ENCODE data around the gene PTOV1. TPM values are rescaled to one million over a fixed set of nuclear protein-coding genes. Genes with fewer than 3 reads are reported as not detected.

The PTOV1 gene
- total RNA-seq, 1 experiment from 2014 or later, result 114 TPM

DNA sequence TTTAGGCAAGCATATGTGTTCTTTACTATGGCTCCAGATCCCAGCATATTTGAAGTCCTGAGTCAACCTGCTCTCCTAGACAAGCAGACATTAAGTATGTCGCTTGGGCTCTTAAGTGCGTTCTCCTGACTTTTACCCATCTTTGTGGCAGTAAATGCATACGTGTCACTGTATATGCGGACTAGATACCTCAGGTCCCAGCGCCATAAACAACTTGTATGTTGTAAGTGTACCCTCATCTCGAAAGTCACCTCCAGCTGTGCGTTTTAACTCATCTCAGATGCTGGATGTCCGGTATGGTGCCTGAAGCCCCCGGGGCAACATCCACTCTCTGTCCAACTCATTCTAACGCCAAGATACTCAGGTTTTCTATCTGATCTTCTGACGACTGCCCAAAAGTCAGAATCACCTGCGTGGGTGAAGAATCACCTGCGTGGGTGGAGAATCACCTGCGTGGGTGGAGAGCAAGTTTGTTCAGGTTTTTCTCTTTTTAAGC is 1.7 kb downstream of the PTOV1 start:
- Histone ChIP-seq H3K27ac (ENCODE audit: low read length) (peak overlapping the region; percentile 57; the same call in 1 of the 2 replicates), H3K9me3 (ENCODE audit: control insufficient read depth, insufficient read depth, low read depth, low read length) (no peaks in the 10 kb centered on the region), H3K36me3 (ENCODE audit: control insufficient read depth, insufficient read depth, low read length) (no peaks in the 10 kb centered on the region), H3K27me3 (ENCODE audit: control insufficient read depth, insufficient read depth, low read length) (no peaks in the 10 kb centered on the region), H3K4me3 (ENCODE audit: low read depth in 2 of 2, low read length in 2 of 2) (peak overlapping the region; percentile 58 to 70), H3K4me1 (ENCODE audit: control insufficient read depth, insufficient read depth, low read length) (peaks cover 17% of the 10 kb centered on the region)
- in situ Hi-C loops (cut with HindIII; ENCODE audit: low pct_unique_long_range_greater_than_20kb, low sequenced_read_pairs), result no loop called here
- ChIA-PET POLR2A (interaction anchor here (0.6 kb wide), 1 partner anchor 656 kb away, joined by 3 read pairs; no protein-coding TSS in a partner anchor), CTCF (no interaction called here)
- TF ChIP-seq REST (IDR thresholded peaks at IDR 0.05; ENCODE audit: insufficient read depth in 1 of 2, low read depth in 2 of 2, low read length in 1 of 2), result no peak
- ATAC-seq (no peak), DNase-seq (ENCODE audit: low read depth, low spot score) (no peak)
- intact Hi-C loops (cut with micrococcal nuclease; ENCODE audit: unreplicated experiment), result no loop called here
- TSS peak; percentile 84 for BruUV-seq (replicated peaks)

GRCh38 chr19:49853852-49854377 is 3.0 kb downstream of the PTOV1 start:
- Histone ChIP-seq H3K4me1 (ENCODE audit: control insufficient read depth, insufficient read depth, low read length) (peaks cover 22% of the 10 kb centered on the region), H3K36me3 (ENCODE audit: control insufficient read depth, insufficient read depth, low read length) (no peaks in the 10 kb centered on the region), H3K27ac (ENCODE audit: low read length) (peak overlapping the region; percentile 34; the same call in 1 of the 2 replicates), H3K27me3 (ENCODE audit: control insufficient read depth, insufficient read depth, low read length) (no peaks in the 10 kb centered on the region), H3K9me3 (ENCODE audit: control insufficient read depth, insufficient read depth, low read depth, low read length) (no peaks in the 10 kb centered on the region), H3K4me3 (ENCODE audit: low read depth in 2 of 2, low read length in 2 of 2) (no peak overlapping the region)
- TF ChIP-seq POLR2AphosphoS5 (IDR thresholded peaks at IDR 0.05; ENCODE audit: low read depth, low read length), result no peak
- no peak for TF ChIP-seq TCF7L2 (IDR thresholded peaks at IDR 0.05; ENCODE audit: low read depth, low read length)
- TF ChIP-seq SIN3A (IDR thresholded peaks at IDR 0.05; ENCODE audit: borderline replicate concordance, insufficient read depth, low read depth, low read length), result no peak
- no peak for TF ChIP-seq CTCF (IDR thresholded peaks at IDR 0.05)
- TF ChIP-seq REST (IDR thresholded peaks at IDR 0.05; ENCODE audit: insufficient read depth in 1 of 2, low read depth in 2 of 2, low read length in 1 of 2), result no peak
- in situ Hi-C loops (cut with HindIII; ENCODE audit: low pct_unique_long_range_greater_than_20kb, low sequenced_read_pairs), result no loop called here
- intact Hi-C loops (cut with micrococcal nuclease; ENCODE audit: unreplicated experiment), result no loop called here
- DNase-seq (ENCODE audit: low read depth, low spot score) (no peak), ATAC-seq (no peak)
- ChIA-PET POLR2A (interaction anchor here (0.6 kb wide), 1 partner anchor 190 kb away, joined by 3 read pairs; no protein-coding TSS in a partner anchor), CTCF (no interaction called here)
- no TSS peak for BruUV-seq (replicated peaks)
